Smooth muscle cell (in vitro differentiated cells): ENCODE data around the gene MYEOV. TPM values are rescaled to one million over a fixed set of nuclear protein-coding genes. Genes with fewer than 3 reads are reported as not detected.

Source experiments
- DNase-seq: peaks from one replicate; lab custom pipeline; 2025; ENCODE audit not compliant: unreplicated experiment; lab: John Stamatoyannopoulos, UW
- H2AFZ ChIP-seq: fragments of 200-600 bp; sonication (generic); 2 replicates; pipeline ENCODE4 v1.6.0; 2016; ENCODE audit warnings: antibody characterized with exemption, low read depth, mild to moderate bottlenecking
- H3F3A ChIP-seq: fragments of 200-600 bp; sonication (generic); 2 replicates; pipeline ENCODE4 v1.6.0; 2017; ENCODE audit warnings: antibody characterized with exemption, low read depth
- H3K27ac ChIP-seq: fragments of 200-600 bp; sonication (generic); 2 replicates; pipeline ENCODE4 v1.5.1; 2016; ENCODE audit warnings: low read depth, mild to moderate bottlenecking
- H3K27me3 ChIP-seq: fragments of 200-600 bp; sonication (generic); 2 replicates; pipeline ENCODE4 v1.6.1; 2016; ENCODE audit warnings: low read depth, mild to moderate bottlenecking
- H3K36me3 ChIP-seq: fragments of 200-600 bp; sonication (generic); 2 replicates; pipeline ENCODE4 v1.5.1; 2016; ENCODE audit warnings: low read depth
- H3K4me1 ChIP-seq: fragments of 200-600 bp; sonication (generic); 2 replicates; pipeline ENCODE4 v1.5.1; 2016; ENCODE audit warnings: low read depth
- H3K4me2 ChIP-seq: fragments of 200-600 bp; sonication (generic); 2 replicates; pipeline ENCODE4 v1.6.0; 2016; ENCODE audit warnings: mild to moderate bottlenecking
- H3K4me3 ChIP-seq: fragments of 200-600 bp; sonication (generic); 2 replicates; pipeline ENCODE4 v1.5.1; 2016; ENCODE audit warnings: mild to moderate bottlenecking
- H3K79me2 ChIP-seq: fragments of 200-600 bp; sonication (generic); 2 replicates; pipeline ENCODE4 v1.6.0; 2016; ENCODE audit warnings: low read depth, mild to moderate bottlenecking
- H3K9ac ChIP-seq: fragments of 200-600 bp; sonication (generic); 2 replicates; pipeline ENCODE4 v1.6.0; 2016; ENCODE audit warnings: low read depth
- H3K9me3 ChIP-seq: fragments of 200-600 bp; sonication (generic); replicated peaks from 2 replicates; pipeline ENCODE4 v1.5.1; 2016; ENCODE audit warnings: low read depth
- H4K20me1 ChIP-seq: fragments of 200-600 bp; sonication (generic); 2 replicates; pipeline ENCODE4 v1.6.0; 2016; ENCODE audit warnings: low read depth
- WGBS: methylation state at CpG from one replicate; pipeline ENCODE4 v1.1.7; 2016; ENCODE audit warnings: low lambda C conversion rate; 5-methylcytosine and 5-hydroxymethylcytosine counted together
- polyA plus RNA-seq: library from polyadenylated mRNA; unstranded; fragments of >200 nt; fragmentation: Nextera tagmentation; extraction: Ambion mirVana; gene quantifications from 2 replicates; pipeline ENCODE4 v1.2.1, GENCODE V29; 2016
- total RNA-seq: library from RNA; depleted of rRNA; stranded (reverse); fragments of >200 nt; gene quantifications from 2 replicates; pipeline ENCODE4 v1.2.3, GENCODE V29; 2014
- TF ChIP-seq, protein P1 (sequence below): fragments of 200-600 bp; sonication (generic); IDR thresholded peaks from 2 replicates; pipeline ENCODE4 v1.5.1; 2017; ENCODE audit warnings: borderline replicate concordance, mild to moderate bottlenecking, antibody characterized with exemption; ENCODE audit not compliant: insufficient read depth, poor library complexity, severe bottlenecking

Gene MYEOV
- total and polyA plus RNA-seq, 2 experiments from 2014 or later = 1.1 TPM; not detected in 1

DNA sequence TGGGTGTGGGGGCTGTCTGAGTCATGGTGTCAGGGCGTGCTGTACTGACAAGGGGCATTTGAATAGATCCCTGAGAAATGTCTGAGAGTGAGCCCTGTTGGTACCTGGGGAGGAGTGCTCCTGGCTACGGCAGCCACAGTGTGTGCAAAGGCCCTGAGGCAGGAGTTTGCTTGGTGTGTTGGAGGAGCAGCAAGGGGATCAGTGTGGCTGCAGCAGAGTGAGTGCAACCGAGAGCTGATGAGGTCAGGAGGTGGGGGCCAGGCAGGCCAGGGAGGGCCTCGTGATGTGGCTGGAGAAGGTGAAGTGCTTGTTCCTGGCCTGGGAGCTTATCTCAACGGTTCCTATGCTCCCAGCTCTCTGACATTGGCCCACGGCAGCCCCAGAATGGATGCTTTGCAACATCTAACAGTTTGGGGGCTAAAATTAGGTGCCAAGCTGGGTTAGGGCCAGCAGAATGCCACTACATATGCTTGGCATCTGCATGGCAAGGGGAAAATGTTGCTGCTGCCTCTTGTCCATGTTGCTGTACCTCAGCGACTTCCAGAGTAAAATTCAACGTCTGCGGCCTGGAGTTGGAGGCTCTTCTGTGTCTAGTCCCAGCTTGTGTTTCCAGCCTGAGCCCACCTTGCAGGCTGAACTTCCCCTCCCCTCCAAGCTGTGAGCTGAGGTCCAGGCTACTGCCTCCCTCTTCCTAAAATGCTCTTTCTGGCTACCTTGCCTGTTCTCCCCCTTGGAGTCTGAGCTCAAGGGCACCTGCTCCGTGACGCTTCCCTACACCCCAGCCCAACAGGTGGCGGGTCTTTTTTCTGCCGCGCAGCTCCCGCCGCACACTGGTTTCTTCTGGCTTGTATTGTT is 48.2 kb upstream of the MYEOV start:
- Histone ChIP-seq H4K20me1 (no peaks in the 10 kb centered on the region), H3K9ac (no peak overlapping the region), H3K79me2 (no peaks in the 10 kb centered on the region), H3K4me3 (no peak overlapping the region), H2AFZ (no peak overlapping the region), H3F3A (no peaks in the 10 kb centered on the region), H3K4me2 (no peak overlapping the region), H3K9me3 (no peaks in the 10 kb centered on the region), H3K27me3 (peaks cover 6% of the 10 kb centered on the region), H3K27ac (no peak overlapping the region), H3K4me1 (peaks cover 9% of the 10 kb centered on the region), H3K36me3 (no peaks in the 10 kb centered on the region)
- DNase-seq = no peak
- TF ChIP-seq, protein P1, sequence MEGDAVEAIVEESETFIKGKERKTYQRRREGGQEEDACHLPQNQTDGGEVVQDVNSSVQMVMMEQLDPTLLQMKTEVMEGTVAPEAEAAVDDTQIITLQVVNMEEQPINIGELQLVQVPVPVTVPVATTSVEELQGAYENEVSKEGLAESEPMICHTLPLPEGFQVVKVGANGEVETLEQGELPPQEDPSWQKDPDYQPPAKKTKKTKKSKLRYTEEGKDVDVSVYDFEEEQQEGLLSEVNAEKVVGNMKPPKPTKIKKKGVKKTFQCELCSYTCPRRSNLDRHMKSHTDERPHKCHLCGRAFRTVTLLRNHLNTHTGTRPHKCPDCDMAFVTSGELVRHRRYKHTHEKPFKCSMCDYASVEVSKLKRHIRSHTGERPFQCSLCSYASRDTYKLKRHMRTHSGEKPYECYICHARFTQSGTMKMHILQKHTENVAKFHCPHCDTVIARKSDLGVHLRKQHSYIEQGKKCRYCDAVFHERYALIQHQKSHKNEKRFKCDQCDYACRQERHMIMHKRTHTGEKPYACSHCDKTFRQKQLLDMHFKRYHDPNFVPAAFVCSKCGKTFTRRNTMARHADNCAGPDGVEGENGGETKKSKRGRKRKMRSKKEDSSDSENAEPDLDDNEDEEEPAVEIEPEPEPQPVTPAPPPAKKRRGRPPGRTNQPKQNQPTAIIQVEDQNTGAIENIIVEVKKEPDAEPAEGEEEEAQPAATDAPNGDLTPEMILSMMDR = no peak
- 90% methylated on average over 15 of the region's 16 CpGs for WGBS

- no peak for DNase-seq
- Histone ChIP-seq H3K9ac (no peak overlapping the region), H3K4me3 (no peak overlapping the region), H3K36me3 (no peaks in the 10 kb centered on the region), H3K4me1 (peaks cover 9% of the 10 kb centered on the region), H4K20me1 (no peaks in the 10 kb centered on the region), H3F3A (no peaks in the 10 kb centered on the region), H3K4me2 (peak overlapping the region; percentile 59), H2AFZ (no peak overlapping the region), H3K9me3 (no peaks in the 10 kb centered on the region), H3K27me3 (peaks cover 6% of the 10 kb centered on the region), H3K27ac (no peak overlapping the region), H3K79me2 (no peaks in the 10 kb centered on the region)
- TF ChIP-seq, protein P1 = no peak
- 32% methylated on average over 35 of the region's 35 CpGs for WGBS
Observed at GRCh38 chr11:69249311-69250185, 44.4 kb upstream of the MYEOV start.

DNA sequence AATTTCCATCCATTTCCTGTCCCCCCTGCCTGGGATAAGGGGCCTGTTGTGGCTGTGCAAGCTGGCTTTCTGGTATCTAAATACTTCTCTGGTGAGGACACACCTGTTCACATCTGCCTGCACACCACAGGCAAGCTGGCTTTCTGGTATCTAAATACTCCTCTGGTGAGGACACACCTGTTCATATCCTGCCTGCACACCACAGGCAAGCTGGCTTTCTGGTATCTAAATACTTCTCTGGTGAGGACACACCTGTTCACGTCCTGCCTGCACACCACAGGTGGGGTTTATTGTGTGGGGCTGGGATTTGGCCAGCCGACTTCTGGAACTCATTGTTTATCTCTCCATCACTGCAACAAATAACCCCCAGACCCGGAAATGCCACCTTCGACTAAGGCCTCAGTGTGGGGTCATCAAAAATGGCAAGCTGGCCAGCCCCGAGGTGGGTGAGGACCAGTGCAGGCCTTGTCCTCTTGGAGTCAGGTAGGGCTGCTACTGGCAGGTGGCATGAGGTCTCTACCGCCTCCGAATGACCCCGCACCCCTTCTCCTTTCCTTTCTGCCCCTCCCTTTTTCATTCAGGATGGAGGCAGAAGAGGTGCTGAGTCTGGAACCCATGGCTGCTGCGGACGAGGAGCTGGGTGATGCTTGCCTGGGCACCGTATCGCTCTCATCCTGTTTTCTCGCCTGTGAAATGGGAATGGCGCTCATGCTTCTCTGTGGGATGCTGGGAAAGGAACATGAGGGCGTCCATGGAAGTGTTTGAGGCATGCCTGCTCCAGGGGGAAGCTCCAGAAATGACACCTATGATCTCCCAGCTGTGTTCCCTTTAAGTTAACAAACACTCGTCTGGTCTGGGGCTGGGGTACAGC is 43.5 kb upstream of the MYEOV start:
- 89% methylated on average over 16 of the region's 16 CpGs for WGBS
- Histone ChIP-seq H3K4me3 (no peak overlapping the region), H2AFZ (no peak overlapping the region), H3K9me3 (no peaks in the 10 kb centered on the region), H3K4me2 (peak overlapping the region; percentile 59), H3K36me3 (no peaks in the 10 kb centered on the region), H3K27me3 (peaks cover 6% of the 10 kb centered on the region), H3K27ac (no peak overlapping the region), H4K20me1 (no peaks in the 10 kb centered on the region), H3K79me2 (no peaks in the 10 kb centered on the region), H3K4me1 (peaks cover 9% of the 10 kb centered on the region), H3F3A (no peaks in the 10 kb centered on the region), H3K9ac (no peak overlapping the region)
- no peak for DNase-seq
- TF ChIP-seq, protein P1 = no peak
